HepG2 (cell line): ENCODE measurements around the gene UMPS.
"Not testable (repeated sequence)": the region's sequence is repeated elsewhere in the genome, so short reads cannot be mapped to it uniquely, and the experiment has no call there.

Source experiments
- BRCA1 ChIP-seq: sonication (generic); formaldehyde crosslinking; IDR thresholded peaks from 2 replicates; pipeline ENCODE4 v1.4.0; 2020; ENCODE audit warnings: missing genetic modification reagents
- CTCF ChIP-seq: sonication (generic); formaldehyde crosslinking; IDR thresholded peaks from 2 replicates; pipeline ENCODE4 v1.5.0; 2020; ENCODE audit warnings: mild to moderate bottlenecking, missing genetic modification reagents, moderate library complexity
- NBN ChIP-seq: fragments of 450-650 bp; conservative IDR thresholded peaks from 2 replicates; pipeline ENCODE4 v1.6.1; 2017
- POLR2AphosphoS5 ChIP-seq: IDR thresholded peaks from 2 replicates; pipeline ENCODE4 v1.6.1; 2012; ENCODE audit warnings: low read depth, low read length
- RERE ChIP-seq: IDR thresholded peaks from 2 replicates; pipeline ENCODE4 v1.6.1; 2016; ENCODE audit warnings: low read depth, missing genetic modification reagents, missing compliant biosample characterization
- UBTF ChIP-seq: sonication (generic); formaldehyde crosslinking; IDR thresholded peaks from 2 replicates; pipeline ENCODE4 v1.4.0; 2020; ENCODE audit warnings: mild to moderate bottlenecking, missing genetic modification reagents
- YY1 ChIP-seq: IDR thresholded peaks from 2 replicates; pipeline ENCODE4 v1.6.1; 2011; ENCODE audit warnings: low read length, low read depth, moderate library complexity, mild to moderate bottlenecking; ENCODE audit not compliant: insufficient read depth, insufficient replicate concordance
- ZNF687 ChIP-seq: sonication (generic); formaldehyde crosslinking; IDR thresholded peaks from 2 replicates; pipeline ENCODE4 v1.5.1; 2020; ENCODE audit warnings: mild to moderate bottlenecking, missing genetic modification reagents, moderate library complexity

- not testable (repeated sequence) for TF ChIP-seq CTCF (CRISPR knock-in tag); ZNF687 (CRISPR knock-in tag); BRCA1; POLR2AphosphoS5; RERE; UBTF (CRISPR knock-in tag); NBN; YY1
Observed at GRCh38 chr3:124789103-124789502, 58.9 kb downstream of the UMPS start.
